HG03196 (cell line): ENCODE data around the gene RTF1.

ENCODE experiments used
- ATAC-seq: cut with Tn5 transposase; IDR thresholded peaks from one replicate; pipeline ENCODE4 v1.9.1; 2021; ENCODE audit not compliant: unreplicated experiment

RTF1 gene

GRCh38 chr15:41484937-41485625 lies 68.2 kb downstream of the RTF1 start:
- ATAC-seq = no peak

GRCh38 chr15:41486286-41486685 lies 69.4 kb downstream of the RTF1 start:
- no peak for ATAC-seq

GRCh38 chr15:41487381-41487780 lies 70.5 kb downstream of the RTF1 start:
- ATAC-seq = no peak

- ATAC-seq = no peak
These were observed 70.9 kb downstream of the RTF1 start for GRCh38 chr15:41487802-41488201.

GRCh38 chr15:41489641-41490040 lies 72.7 kb downstream of the RTF1 start:
- no peak for ATAC-seq

GRCh38 chr15:41490355-41490754 lies 73.5 kb downstream of the RTF1 start:
- ATAC-seq = peak; percentile 25

GRCh38 chr15:41491889-41492288 lies 75.0 kb downstream of the RTF1 start:
- no peak for ATAC-seq

- ATAC-seq = no peak
These were observed 75.8 kb downstream of the RTF1 start for GRCh38 chr15:41492597-41493204.

- peak; percentile 56 for ATAC-seq
These were observed 76.5 kb downstream of the RTF1 start, which contains the start of gene ITPKA for GRCh38 chr15:41493205-41493901. Gene ITPKA, plus strand, starts transcription at chr15:41493874. Its CDS starts 54 bp downstream, at chr15:41493928.

GRCh38 chr15:41493902-41494189 lies 77.0 kb downstream of the RTF1 start:
- no peak for ATAC-seq

- ATAC-seq = peak; percentile 10
These were observed 77.5 kb downstream of the RTF1 start for GRCh38 chr15:41494190-41494921.

GRCh38 chr15:41494922-41495735 lies 78.2 kb downstream of the RTF1 start:
- ATAC-seq = no peak

- ATAC-seq = no peak
These were observed 79.1 kb downstream of the RTF1 start for GRCh38 chr15:41495736-41496599.

- no peak for ATAC-seq
These were observed 81.8 kb downstream of the RTF1 start for GRCh38 chr15:41498657-41499056.

- ATAC-seq = no peak
These were observed 82.4 kb downstream of the RTF1 start for GRCh38 chr15:41499109-41499851.

GRCh38 chr15:41501191-41501917 lies 84.5 kb downstream of the RTF1 start:
- ATAC-seq = no peak

GRCh38 chr15:41501931-41502794 lies 85.3 kb downstream of the RTF1 start:
- no peak for ATAC-seq
